Measurements from ENCODE around the gene FOSL2.

DNA sequence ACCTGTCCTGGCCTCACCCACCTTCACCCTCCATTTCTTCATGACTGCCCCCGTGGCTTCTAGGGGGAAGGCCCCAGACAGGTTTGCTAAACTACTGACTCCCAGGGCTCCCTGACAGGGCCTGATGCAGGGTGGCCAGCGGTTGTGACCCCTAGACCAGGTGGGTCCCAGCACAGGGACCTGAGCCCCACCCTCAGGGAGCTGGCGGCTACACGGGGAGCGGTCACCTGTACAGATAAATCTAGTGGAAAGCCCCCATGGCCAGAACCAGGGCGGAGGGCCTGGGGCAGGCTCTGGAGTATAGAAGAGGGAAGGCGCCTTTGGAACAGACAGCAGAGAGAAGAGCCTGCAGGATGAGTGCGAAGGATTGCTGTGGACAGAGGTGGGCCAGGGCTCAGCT is 60.7 kb downstream of the FOSL2 start:
- TF ChIP-seq, protein P1, sequence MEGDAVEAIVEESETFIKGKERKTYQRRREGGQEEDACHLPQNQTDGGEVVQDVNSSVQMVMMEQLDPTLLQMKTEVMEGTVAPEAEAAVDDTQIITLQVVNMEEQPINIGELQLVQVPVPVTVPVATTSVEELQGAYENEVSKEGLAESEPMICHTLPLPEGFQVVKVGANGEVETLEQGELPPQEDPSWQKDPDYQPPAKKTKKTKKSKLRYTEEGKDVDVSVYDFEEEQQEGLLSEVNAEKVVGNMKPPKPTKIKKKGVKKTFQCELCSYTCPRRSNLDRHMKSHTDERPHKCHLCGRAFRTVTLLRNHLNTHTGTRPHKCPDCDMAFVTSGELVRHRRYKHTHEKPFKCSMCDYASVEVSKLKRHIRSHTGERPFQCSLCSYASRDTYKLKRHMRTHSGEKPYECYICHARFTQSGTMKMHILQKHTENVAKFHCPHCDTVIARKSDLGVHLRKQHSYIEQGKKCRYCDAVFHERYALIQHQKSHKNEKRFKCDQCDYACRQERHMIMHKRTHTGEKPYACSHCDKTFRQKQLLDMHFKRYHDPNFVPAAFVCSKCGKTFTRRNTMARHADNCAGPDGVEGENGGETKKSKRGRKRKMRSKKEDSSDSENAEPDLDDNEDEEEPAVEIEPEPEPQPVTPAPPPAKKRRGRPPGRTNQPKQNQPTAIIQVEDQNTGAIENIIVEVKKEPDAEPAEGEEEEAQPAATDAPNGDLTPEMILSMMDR (IDR thresholded peaks at IDR 0.05), result no peak
- no peak for TF ChIP-seq POLR2A (IDR thresholded peaks at IDR 0.05)
